HUES6 (cell line): ENCODE results near the gene AGRN.

Source experiments
- H3K27ac ChIP-seq: 2 replicates; pipeline ENCODE4 v1.7.0; 2013; ENCODE audit warnings: low read depth, mild to moderate bottlenecking, low read length, inconsistent platforms
- H3K27me3 ChIP-seq: 2 replicates; pipeline ENCODE4 v1.6.1; 2013; ENCODE audit warnings: low read length; ENCODE audit not compliant: control insufficient read depth, insufficient read depth
- H3K36me3 ChIP-seq: 2 replicates; pipeline ENCODE4 v1.6.1; 2013; ENCODE audit warnings: low read length; ENCODE audit not compliant: control insufficient read depth, insufficient read depth
- H3K4me1 ChIP-seq: 2 replicates; pipeline ENCODE4 v1.6.1; 2013; ENCODE audit warnings: low read length; ENCODE audit not compliant: control insufficient read depth, insufficient read depth
- H3K4me3 ChIP-seq: 2 replicates; pipeline ENCODE4 v1.5.1; 2013; ENCODE audit warnings: low read depth, low read length
- H3K9ac ChIP-seq: one replicate; pipeline ENCODE4 v1.6.1; 2013; ENCODE audit warnings: mild to moderate bottlenecking, low read length
- H3K9me3 ChIP-seq: 2 replicates; pipeline ENCODE4 v1.6.1; 2013; ENCODE audit warnings: low read depth, low read length; ENCODE audit not compliant: control insufficient read depth, insufficient read depth

AGRN gene

GRCh38 chr1:1032424-1032823, 12.5 kb downstream of the AGRN start:
- H3K9ac ChIP-seq = peak overlapping the region; percentile 41
- peaks cover 36% of the 10 kb centered on the region for H3K27me3 ChIP-seq
- peaks cover 27% of the 10 kb centered on the region for H3K4me1 ChIP-seq
- no peak overlapping the region for H3K27ac ChIP-seq
- peaks cover 13% of the 10 kb centered on the region for H3K36me3 ChIP-seq
- H3K9me3 ChIP-seq = no peaks in the 10 kb centered on the region
- H3K4me3 ChIP-seq = peak overlapping the region; percentile 58

- Histone ChIP-seq H3K4me1 (peaks cover 27% of the 10 kb centered on the region), H3K36me3 (peaks cover 14% of the 10 kb centered on the region), H3K9me3 (no peaks in the 10 kb centered on the region), H3K27me3 (peaks cover 43% of the 10 kb centered on the region), H3K27ac (no peak overlapping the region), H3K9ac (peak overlapping the region; percentile 41), H3K4me3 (peak overlapping the region; percentile 58)
These were observed 13.2 kb downstream of the AGRN start for GRCh38 chr1:1033009-1033587.

GRCh38 chr1:1033731-1034438, 14.0 kb downstream of the AGRN start:
- Histone ChIP-seq H3K36me3 (peaks cover 14% of the 10 kb centered on the region), H3K4me3 (peak overlapping the region; percentile 58), H3K9me3 (no peaks in the 10 kb centered on the region), H3K9ac (peak overlapping the region; percentile 52), H3K27me3 (peaks cover 50% of the 10 kb centered on the region), H3K27ac (no peak overlapping the region), H3K4me1 (peaks cover 27% of the 10 kb centered on the region)

- Histone ChIP-seq H3K4me1 (peaks cover 33% of the 10 kb centered on the region), H3K27me3 (peaks cover 56% of the 10 kb centered on the region), H3K9me3 (no peaks in the 10 kb centered on the region), H3K9ac (peak overlapping the region; percentile 52), H3K4me3 (peak overlapping the region; percentile 58), H3K27ac (no peak overlapping the region), H3K36me3 (peaks cover 14% of the 10 kb centered on the region)
These were observed 14.5 kb downstream of the AGRN start for GRCh38 chr1:1034439-1034781.

GRCh38 chr1:1035291-1035943, 15.5 kb downstream of the AGRN start:
- H3K4me3 ChIP-seq = no peak overlapping the region
- H3K9me3 ChIP-seq = no peaks in the 10 kb centered on the region
- H3K27me3 ChIP-seq = peaks cover 66% of the 10 kb centered on the region
- peaks cover 14% of the 10 kb centered on the region for H3K36me3 ChIP-seq
- no peak overlapping the region for H3K27ac ChIP-seq
- peaks cover 43% of the 10 kb centered on the region for H3K4me1 ChIP-seq
- H3K9ac ChIP-seq = no peak overlapping the region

- H3K9ac ChIP-seq = no peak overlapping the region
- no peak overlapping the region for H3K4me3 ChIP-seq
- peaks cover 65% of the 10 kb centered on the region for H3K27me3 ChIP-seq
- H3K9me3 ChIP-seq = no peaks in the 10 kb centered on the region
- H3K36me3 ChIP-seq = peaks cover 22% of the 10 kb centered on the region
- H3K4me1 ChIP-seq = peaks cover 25% of the 10 kb centered on the region
- H3K27ac ChIP-seq = no peak overlapping the region
These were observed 17.7 kb downstream of the AGRN start for GRCh38 chr1:1037366-1038327.

GRCh38 chr1:1038694-1039093, 18.8 kb downstream of the AGRN start:
- no peak overlapping the region for H3K4me3 ChIP-seq
- no peaks in the 10 kb centered on the region for H3K9me3 ChIP-seq
- peaks cover 23% of the 10 kb centered on the region for H3K4me1 ChIP-seq
- peaks cover 65% of the 10 kb centered on the region for H3K27me3 ChIP-seq
- no peak overlapping the region for H3K9ac ChIP-seq
- peaks cover 32% of the 10 kb centered on the region for H3K36me3 ChIP-seq
- no peak overlapping the region for H3K27ac ChIP-seq

- Histone ChIP-seq H3K4me1 (peaks cover 21% of the 10 kb centered on the region), H3K27me3 (peaks cover 58% of the 10 kb centered on the region), H3K9me3 (no peaks in the 10 kb centered on the region), H3K27ac (no peak overlapping the region), H3K4me3 (peak overlapping the region; percentile 65), H3K9ac (peak overlapping the region; percentile 39), H3K36me3 (peaks cover 38% of the 10 kb centered on the region)
These were observed 19.4 kb downstream of the AGRN start for GRCh38 chr1:1039145-1039910.

- Histone ChIP-seq H3K9me3 (no peaks in the 10 kb centered on the region), H3K27me3 (peaks cover 51% of the 10 kb centered on the region), H3K36me3 (peaks cover 47% of the 10 kb centered on the region), H3K9ac (peak overlapping the region; percentile 39), H3K27ac (no peak overlapping the region), H3K4me3 (peak overlapping the region; percentile 65), H3K4me1 (peaks cover 17% of the 10 kb centered on the region)
These were observed 20.4 kb downstream of the AGRN start for GRCh38 chr1:1040004-1040991.
